Epithelial cell of proximal tubule (primary cell): ENCODE measurements around the gene IGBP1. TPM values are rescaled to one million over a fixed set of nuclear protein-coding genes. Genes with fewer than 3 reads are reported as not detected.
A peak's percentile ranks its signal among the peaks of the same experiment; 100 is the strongest.

Experiments
- DNase-seq: peaks from one replicate; pipeline ENCODE4 v3.0.0-alpha.2; 2011; ENCODE audit warnings: low read depth
- H3K4me3 ChIP-seq: 2 replicates; pipeline ENCODE4 v1.5.1; 2011; ENCODE audit warnings: low read depth, mild to moderate bottlenecking, low read length
- total RNA-seq: library from RNA; depleted of rRNA; stranded (reverse); fragments of >200 nt; gene quantifications from 2 replicates; pipeline ENCODE4 v1.2.3, GENCODE V29; 2015
- TF ChIP-seq, protein P1 (sequence below): conservative IDR thresholded peaks from 2 replicates; pipeline ENCODE4 v1.5.1; 2012; ENCODE audit warnings: low read depth, mild to moderate bottlenecking, low read length

IGBP1 gene
- total RNA-seq, 1 donor from 2014 or later, result 62.2 TPM

DNA sequence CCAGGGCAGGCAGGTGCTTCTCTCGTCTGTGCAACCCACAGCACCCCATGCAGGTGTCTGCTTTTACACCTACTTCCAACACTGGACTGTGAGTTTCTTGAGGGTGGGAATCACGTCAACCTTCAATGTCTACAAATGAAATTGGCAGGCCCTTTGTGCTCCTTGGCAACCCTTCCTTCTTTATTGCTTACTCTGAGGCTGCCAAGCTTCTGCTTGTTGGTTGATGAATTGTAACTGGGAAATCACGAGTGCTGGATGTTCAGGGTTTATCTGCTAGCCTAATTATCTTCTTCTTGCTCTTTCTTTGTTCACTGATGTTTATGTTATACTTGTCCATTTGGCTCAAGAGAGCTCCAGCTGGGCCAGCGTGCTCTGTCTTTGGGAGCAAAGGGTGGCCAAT is 41.5 kb downstream of the IGBP1 start:
- no peak overlapping the region for H3K4me3 ChIP-seq
- TF ChIP-seq, protein P1, sequence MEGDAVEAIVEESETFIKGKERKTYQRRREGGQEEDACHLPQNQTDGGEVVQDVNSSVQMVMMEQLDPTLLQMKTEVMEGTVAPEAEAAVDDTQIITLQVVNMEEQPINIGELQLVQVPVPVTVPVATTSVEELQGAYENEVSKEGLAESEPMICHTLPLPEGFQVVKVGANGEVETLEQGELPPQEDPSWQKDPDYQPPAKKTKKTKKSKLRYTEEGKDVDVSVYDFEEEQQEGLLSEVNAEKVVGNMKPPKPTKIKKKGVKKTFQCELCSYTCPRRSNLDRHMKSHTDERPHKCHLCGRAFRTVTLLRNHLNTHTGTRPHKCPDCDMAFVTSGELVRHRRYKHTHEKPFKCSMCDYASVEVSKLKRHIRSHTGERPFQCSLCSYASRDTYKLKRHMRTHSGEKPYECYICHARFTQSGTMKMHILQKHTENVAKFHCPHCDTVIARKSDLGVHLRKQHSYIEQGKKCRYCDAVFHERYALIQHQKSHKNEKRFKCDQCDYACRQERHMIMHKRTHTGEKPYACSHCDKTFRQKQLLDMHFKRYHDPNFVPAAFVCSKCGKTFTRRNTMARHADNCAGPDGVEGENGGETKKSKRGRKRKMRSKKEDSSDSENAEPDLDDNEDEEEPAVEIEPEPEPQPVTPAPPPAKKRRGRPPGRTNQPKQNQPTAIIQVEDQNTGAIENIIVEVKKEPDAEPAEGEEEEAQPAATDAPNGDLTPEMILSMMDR, result no peak
- DNase-seq, result no peak

DNA sequence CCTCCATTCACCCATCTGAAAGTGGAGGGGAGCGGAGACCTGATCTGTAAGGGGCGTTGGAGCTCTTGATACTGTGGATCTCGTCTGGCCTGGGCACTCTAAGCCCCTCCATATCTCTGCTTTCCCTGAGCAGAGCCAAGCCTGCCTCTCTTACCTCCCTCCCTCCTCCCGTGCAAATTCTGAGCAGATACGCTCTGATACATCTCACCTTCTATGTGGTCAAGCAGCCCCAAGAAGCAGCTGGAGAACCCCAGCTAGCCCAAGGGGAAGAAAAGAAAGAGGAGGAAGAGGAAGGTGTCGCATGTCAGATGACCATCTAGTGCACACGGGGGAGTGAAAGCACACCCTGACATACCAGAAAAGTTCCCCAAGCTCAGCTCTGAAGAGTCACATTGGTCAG is 42.1 kb downstream of the IGBP1 start:
- no peak for DNase-seq
- no peak overlapping the region for H3K4me3 ChIP-seq
- TF ChIP-seq, protein P1, result no peak

DNA sequence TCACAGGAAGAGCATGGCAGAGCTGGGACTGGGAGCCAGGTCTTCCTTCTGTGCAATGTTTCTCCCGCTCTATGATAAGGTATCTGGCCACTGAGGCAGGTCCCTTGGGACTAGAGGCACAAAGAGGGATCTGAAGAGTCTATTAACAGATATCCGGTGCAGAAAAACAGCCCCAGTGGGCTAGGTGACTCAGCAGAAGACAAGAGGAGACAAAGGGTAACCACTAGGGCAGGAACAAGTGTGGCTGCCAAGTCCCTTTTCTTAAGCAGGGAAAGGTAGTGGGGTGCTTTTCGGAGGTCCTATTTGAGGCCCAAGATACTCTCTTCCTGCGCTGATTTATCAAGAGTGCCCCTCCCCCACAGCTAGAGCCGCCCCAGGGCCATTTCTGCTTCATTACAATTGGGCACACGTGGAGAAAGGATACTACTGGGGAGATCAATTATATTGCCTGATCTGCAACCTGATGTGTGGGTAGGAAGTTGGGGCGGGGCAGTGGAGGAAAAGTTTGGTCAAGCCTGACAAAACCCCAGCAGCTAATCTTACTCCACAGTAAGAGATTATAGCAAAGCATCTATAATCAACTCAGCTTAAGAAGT is 43.8 kb downstream of the IGBP1 start, which contains the start of gene DGAT2L6:
DGAT2L6 (plus strand) TSS at position 546 of the 596 bp plus-strand sequence. CDS start 100 bp downstream, outside the sequence.
- no peak for DNase-seq
- TF ChIP-seq, protein P1, result no peak
- no peak within 1 kb of the TSS for H3K4me3 ChIP-seq

DNA sequence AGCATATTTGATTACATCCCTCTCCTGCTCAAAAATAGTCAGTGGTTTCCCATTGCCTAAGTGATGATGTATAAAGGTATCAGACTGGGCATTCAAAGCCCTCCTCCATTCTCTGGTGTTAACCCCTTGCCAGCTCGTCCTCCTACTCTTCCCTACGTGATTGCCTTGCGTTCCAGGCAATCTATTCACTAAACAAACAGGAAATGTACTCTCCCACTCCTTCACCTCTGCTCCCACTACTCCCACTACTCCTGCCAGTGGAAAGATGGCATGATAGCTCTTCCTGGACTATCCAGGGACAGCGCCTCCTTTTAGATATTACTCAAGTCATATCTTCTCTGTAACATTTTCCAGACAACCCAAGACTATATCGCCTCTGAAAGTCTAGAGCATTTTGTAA is 49.8 kb downstream of the IGBP1 start:
- no peak overlapping the region for H3K4me3 ChIP-seq
- TF ChIP-seq, protein P1, result no peak
- DNase-seq, result no peak

DNA sequence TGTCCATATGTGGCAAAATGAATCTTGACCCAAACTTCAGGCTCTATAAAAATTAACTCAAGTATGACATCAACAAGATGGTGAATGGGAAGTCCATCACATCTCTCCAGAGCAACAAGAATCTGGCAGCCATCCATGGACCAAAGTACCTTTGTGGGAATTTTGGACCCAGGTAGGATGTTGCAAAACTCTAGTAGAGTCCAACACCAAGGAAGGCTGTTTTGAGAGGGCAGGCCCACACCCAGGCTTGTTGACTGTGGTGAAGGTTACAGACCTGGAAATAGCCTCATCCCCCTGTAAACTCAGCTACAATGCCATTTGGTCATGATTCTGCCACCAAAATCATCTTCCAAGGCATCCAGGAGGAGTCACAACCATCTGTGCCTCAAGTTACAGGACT is 57.0 kb downstream of the IGBP1 start:
- TF ChIP-seq, protein P1, result no peak
- no peak overlapping the region for H3K4me3 ChIP-seq
- no peak for DNase-seq

DNA sequence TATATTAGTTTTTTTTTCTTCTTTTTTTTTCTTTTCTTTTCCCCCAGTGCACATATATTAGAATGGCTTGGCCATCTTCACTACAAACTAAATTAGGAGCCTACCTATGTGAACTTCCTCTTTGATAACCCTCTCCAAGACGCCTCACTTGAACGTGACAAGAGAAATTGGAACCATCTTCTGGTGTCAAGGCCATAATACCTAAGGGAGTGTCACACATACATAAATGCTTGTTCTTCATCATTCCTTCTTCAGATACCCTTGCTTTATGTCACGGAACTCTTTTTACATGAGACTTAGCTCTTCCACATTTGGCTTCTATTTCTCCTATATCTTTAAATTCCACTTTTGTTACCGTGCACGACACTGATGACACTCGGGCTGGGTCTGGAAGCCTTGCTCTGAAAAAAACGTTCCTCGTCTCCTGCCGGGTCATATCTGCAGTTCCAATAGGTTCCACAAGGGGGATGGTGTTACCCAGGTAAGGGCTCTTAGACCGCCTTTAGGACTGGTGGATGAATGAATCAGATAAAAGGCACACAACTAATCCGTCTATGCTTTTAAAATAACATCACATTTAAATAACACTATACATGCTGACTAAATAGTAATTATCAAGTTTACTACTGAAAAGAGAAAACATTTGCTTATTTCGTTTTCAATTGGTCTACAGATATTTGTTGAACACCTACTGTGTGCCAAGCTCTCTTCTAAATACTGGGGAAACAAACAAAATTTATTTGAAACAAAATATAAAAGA is 63.9 kb downstream of the IGBP1 start:
- TF ChIP-seq, protein P1, result peak; percentile 74
- H3K4me3 ChIP-seq, result no peak overlapping the region
- peak; percentile 18 for DNase-seq
